ENCODE results near the gene YPEL4.

DNA sequence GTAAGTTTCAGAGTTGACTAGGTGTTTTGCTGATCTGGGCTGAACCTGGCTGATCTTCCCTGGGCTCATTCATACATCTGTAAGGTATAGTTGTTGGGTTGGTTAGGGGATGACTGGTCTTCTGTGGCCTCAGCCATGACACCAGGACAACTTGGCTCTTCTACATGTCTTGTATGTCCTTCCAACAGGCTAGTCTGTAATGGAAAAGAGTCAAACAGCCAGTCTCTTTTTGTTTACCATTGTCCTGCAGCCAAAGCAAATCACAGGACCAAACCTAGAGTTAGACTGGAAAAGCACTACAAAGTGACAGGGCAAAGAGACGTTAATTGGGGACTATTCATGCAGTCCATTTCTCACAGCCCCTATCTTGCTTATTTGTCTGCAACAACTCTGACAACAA lies 34.4 kb downstream of the YPEL4 start:
- TF ChIP-seq CTCF (IDR thresholded peaks at IDR 0.05) (no peak), POLR2A (IDR thresholded peaks at IDR 0.05) (no peak)
